Upper lobe of left lung (tissue), 4 donors: ENCODE results near the gene SCN2A.

Experiments
- CTCF ChIP-seq, 6 experiments: fragments of 450-650 bp in 4 of 6; fragments of 200-600 bp in 2 of 6; sonication (generic) in 2 of 6; IDR thresholded peaks; one replicate each; pipeline ENCODE4 v1.5.1; 2016 to 2019; ENCODE audit warnings: antibody characterized with exemption in 6 of 6
- POLR2AphosphoS5 ChIP-seq, 2 donors: sonication (generic); formaldehyde crosslinking; IDR thresholded peaks; one replicate each; pipeline ENCODE4 v1.5.1; 2017; ENCODE audit warnings: antibody characterized with exemption in 2 of 2

- no peak for TF ChIP-seq CTCF (IDR thresholded peaks at IDR 0.05)
- TF ChIP-seq POLR2AphosphoS5 (IDR thresholded peaks at IDR 0.05): no peak
Measured at GRCh38 chr2:165328272-165328671, 89.1 kb downstream of the SCN2A start.
